Upper lobe of right lung (tissue), 1 donor: ENCODE measurements around the gene DLX1. TPM values are rescaled to one million over a fixed set of nuclear protein-coding genes. Genes with fewer than 3 reads are reported as not detected.
A peak's percentile ranks its signal among the peaks of the same experiment; 100 is the strongest.

Source experiments
- ATAC-seq: fragments of 200-7000 bp; cut with Tn5 transposase; one replicate; pipeline ENCODE4 v1.9.1; 2020; ENCODE audit warnings: mild to moderate bottlenecking, moderate library complexity
- DNase-seq: peaks from one replicate; pipeline ENCODE4 v3.0.0-alpha.2; 2020
- H3K27ac ChIP-seq: fragments of 200-600 bp; one replicate; pipeline ENCODE4 v1.8.0; 2022
- H3K27me3 ChIP-seq: fragments of 200-600 bp; one replicate; pipeline ENCODE4 v1.8.0; 2022; ENCODE audit warnings: mild to moderate bottlenecking
- H3K36me3 ChIP-seq: fragments of 200-600 bp; one replicate; pipeline ENCODE4 v1.8.0; 2022
- H3K4me1 ChIP-seq: fragments of 200-600 bp; one replicate; pipeline ENCODE4 v1.8.0; 2022
- H3K4me3 ChIP-seq: fragments of 200-600 bp; one replicate; pipeline ENCODE4 v1.8.0; 2022; ENCODE audit warnings: mild to moderate bottlenecking
- H3K9me3 ChIP-seq: fragments of 200-600 bp; one replicate; pipeline ENCODE4 v1.8.0; 2022
- CTCF ChIP-seq: fragments of 200-600 bp; IDR thresholded peaks from one replicate; pipeline ENCODE4 v1.8.0; 2022; ENCODE audit warnings: antibody characterized with exemption
- intact Hi-C: fragments of 100-400 bp; cut with DNase I; formaldehyde crosslinking; loops from one replicate; pipeline ENCODE4 v1.11.0; 2022
- total RNA-seq: library from RNA; stranded (reverse); fragmentation: NEBNext Ultra II Directional; extraction: Animal tissue kit (Norgen Biotek cat#: 25700); gene quantifications from one replicate; pipeline ENCODE4 v1.2.1, GENCODE V29; 2021
- donor health status: DM: no; HTN: yes; CAD: no; lungs with severe emphysema.

The DLX1 gene
- total RNA-seq, 1 donor from 2014 or later = not detected

- Histone ChIP-seq H3K27me3 (peaks cover 100% of the 10 kb centered on the region), H3K9me3 (no peaks in the 10 kb centered on the region), H3K4me3 (no peak overlapping the region), H3K27ac (no peak overlapping the region), H3K36me3 (no peaks in the 10 kb centered on the region), H3K4me1 (peaks cover 35% of the 10 kb centered on the region)
- TF ChIP-seq CTCF = no peak
- no peak for ATAC-seq
- no peak for DNase-seq
- intact Hi-C loops = no loop called here
Measured at GRCh38 chr2:172093416-172094293, 8.3 kb downstream of the DLX1 start.

GRCh38 chr2:172094294-172095145 is 9.2 kb downstream of the DLX1 start:
- intact Hi-C loops = no loop called here
- peaks cover 100% of the 10 kb centered on the region for H3K27me3 ChIP-seq
- DNase-seq (no peak), ATAC-seq (peak; percentile 2)
- peak overlapping the region; percentile 39 for H3K4me3 ChIP-seq
- no peaks in the 10 kb centered on the region for H3K36me3 ChIP-seq
- TF ChIP-seq CTCF = no peak
- no peak overlapping the region for H3K27ac ChIP-seq
- peaks cover 44% of the 10 kb centered on the region for H3K4me1 ChIP-seq
- H3K9me3 ChIP-seq = no peaks in the 10 kb centered on the region

- peak overlapping the region; percentile 39 for H3K4me3 ChIP-seq
- no peak for DNase-seq
- peaks cover 49% of the 10 kb centered on the region for H3K4me1 ChIP-seq
Measured at GRCh38 chr2:172095146-172095904, 10.0 kb downstream of the DLX1 start.

GRCh38 chr2:172095905-172096625 is 10.8 kb downstream of the DLX1 start:
- intact Hi-C loops = no loop called here
- Histone ChIP-seq H3K27ac (no peak overlapping the region), H3K36me3 (no peaks in the 10 kb centered on the region), H3K27me3 (peaks cover 100% of the 10 kb centered on the region), H3K4me1 (peaks cover 50% of the 10 kb centered on the region), H3K9me3 (no peaks in the 10 kb centered on the region), H3K4me3 (peak overlapping the region; percentile 39)
- no peak for TF ChIP-seq CTCF
- DNase-seq (no peak), ATAC-seq (no peak)

More at GRCh38 chr2:172095146-172095904, 10.0 kb downstream of the DLX1 start:
- H3K27ac ChIP-seq = no peak overlapping the region
- H3K27me3 ChIP-seq = peaks cover 100% of the 10 kb centered on the region
- no peak for TF ChIP-seq CTCF
- H3K9me3 ChIP-seq = no peaks in the 10 kb centered on the region
- intact Hi-C loops = no loop called here
- no peaks in the 10 kb centered on the region for H3K36me3 ChIP-seq
- ATAC-seq = peak; percentile 66
